ENCODE results near the gene SHISA5. TPM values are rescaled to one million over a fixed set of nuclear protein-coding genes. Genes with fewer than 3 reads are reported as not detected.

SHISA5 gene
- total RNA-seq, 1 donor from 2014 or later, result 92.5 TPM

DNA sequence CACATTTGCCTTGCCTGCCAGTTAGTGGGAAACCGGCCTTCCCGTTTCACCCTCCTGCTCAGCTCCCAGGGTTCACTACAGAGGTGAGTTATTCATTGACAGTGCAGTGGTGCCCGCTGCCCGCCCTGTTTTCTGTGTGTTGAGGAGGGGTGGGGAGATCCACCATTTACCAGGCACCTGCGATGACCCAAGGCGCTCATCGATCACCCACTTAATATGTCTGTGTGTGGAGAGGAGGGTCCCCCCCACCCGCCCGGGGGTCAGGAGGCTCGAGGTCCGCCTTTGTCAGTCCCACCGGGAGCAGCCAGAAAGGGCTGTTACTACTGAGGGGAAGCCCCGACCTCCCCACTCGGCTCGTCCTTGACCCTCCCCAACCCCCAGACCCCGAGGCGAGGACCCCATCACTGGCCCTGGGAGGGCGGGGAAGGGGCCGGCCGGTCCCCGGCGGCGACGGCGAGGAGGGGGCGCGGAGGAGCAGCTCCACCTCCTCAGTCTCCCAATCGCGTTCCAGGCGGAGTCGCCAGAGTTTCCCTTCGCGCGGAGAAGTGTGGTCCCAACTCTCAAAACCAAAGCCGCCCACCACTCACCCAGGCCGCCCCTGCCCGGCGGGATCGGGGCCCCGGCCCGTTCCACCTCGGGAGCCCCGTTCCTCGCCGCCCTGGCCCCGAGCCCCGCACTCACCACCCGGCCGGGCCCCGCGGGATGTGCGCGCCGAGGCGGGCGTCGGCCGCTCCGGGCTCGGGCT is 75.2 kb downstream of the SHISA5 start:
- H3K27ac Mint-ChIP-seq, result no peak overlapping the region
- peaks cover 13% of the 10 kb centered on the region for H3K36me3 Mint-ChIP-seq (ENCODE audit: low read depth)
- peaks cover 16% of the 10 kb centered on the region for H3K27me3 Mint-ChIP-seq (ENCODE audit: insufficient read depth)
- intact Hi-C loops (cut with micrococcal nuclease), result no loop called here
- H3K4me1 Mint-ChIP-seq (ENCODE audit: low read depth), result peaks cover 20% of the 10 kb centered on the region
- H3K9me3 Mint-ChIP-seq, result no peaks in the 10 kb centered on the region
- peak overlapping the region; percentile 65 for H3K4me3 Mint-ChIP-seq
- DNase-seq (ENCODE audit: low spot score), result no peak

GRCh38 chr3:48428088-48428571 is 75.8 kb downstream of the SHISA5 start:
- peak overlapping the region; percentile 65 for H3K4me3 Mint-ChIP-seq
- H3K4me1 Mint-ChIP-seq (ENCODE audit: low read depth), result peaks cover 20% of the 10 kb centered on the region
- no peaks in the 10 kb centered on the region for H3K9me3 Mint-ChIP-seq
- no peak overlapping the region for H3K27ac Mint-ChIP-seq
- H3K27me3 Mint-ChIP-seq (ENCODE audit: insufficient read depth), result peaks cover 18% of the 10 kb centered on the region
- peaks cover 13% of the 10 kb centered on the region for H3K36me3 Mint-ChIP-seq (ENCODE audit: low read depth)
- intact Hi-C loops (cut with micrococcal nuclease), result no loop called here
- DNase-seq (ENCODE audit: low spot score), result no peak

GRCh38 chr3:48427630-48427962 is 76.4 kb downstream of the SHISA5 start:
- peaks cover 19% of the 10 kb centered on the region for H3K27me3 Mint-ChIP-seq (ENCODE audit: insufficient read depth)
- peak overlapping the region; percentile 65 for H3K4me3 Mint-ChIP-seq

GRCh38 chr3:48426944-48427629 is 76.9 kb downstream of the SHISA5 start:
- no peaks in the 10 kb centered on the region for H3K9me3 Mint-ChIP-seq
- H3K27ac Mint-ChIP-seq, result no peak overlapping the region
- H3K4me3 Mint-ChIP-seq, result no peak overlapping the region
- peaks cover 20% of the 10 kb centered on the region for H3K4me1 Mint-ChIP-seq (ENCODE audit: low read depth)
- H3K36me3 Mint-ChIP-seq (ENCODE audit: low read depth), result peaks cover 9% of the 10 kb centered on the region
- intact Hi-C loops (cut with micrococcal nuclease), result no loop called here
- peaks cover 19% of the 10 kb centered on the region for H3K27me3 Mint-ChIP-seq (ENCODE audit: insufficient read depth)
- DNase-seq (ENCODE audit: low spot score), result no peak

More at GRCh38 chr3:48427630-48427962, 76.4 kb downstream of the SHISA5 start:
- H3K27ac Mint-ChIP-seq, result no peak overlapping the region
- peaks cover 20% of the 10 kb centered on the region for H3K4me1 Mint-ChIP-seq (ENCODE audit: low read depth)
- H3K9me3 Mint-ChIP-seq, result no peaks in the 10 kb centered on the region
- H3K36me3 Mint-ChIP-seq (ENCODE audit: low read depth), result peaks cover 13% of the 10 kb centered on the region
- no peak for DNase-seq (ENCODE audit: low spot score)
- intact Hi-C loops (cut with micrococcal nuclease), result no loop called here

GRCh38 chr3:48426401-48426909 is 77.5 kb downstream of the SHISA5 start:
- peaks cover 16% of the 10 kb centered on the region for H3K4me1 Mint-ChIP-seq (ENCODE audit: low read depth)
- H3K27me3 Mint-ChIP-seq (ENCODE audit: insufficient read depth), result peaks cover 19% of the 10 kb centered on the region
- H3K4me3 Mint-ChIP-seq, result no peak overlapping the region
- H3K36me3 Mint-ChIP-seq (ENCODE audit: low read depth), result peaks cover 5% of the 10 kb centered on the region
- H3K27ac Mint-ChIP-seq, result no peak overlapping the region
- DNase-seq (ENCODE audit: low spot score), result no peak
- no peaks in the 10 kb centered on the region for H3K9me3 Mint-ChIP-seq
- intact Hi-C loops (cut with micrococcal nuclease), result no loop called here

- H3K36me3 Mint-ChIP-seq (ENCODE audit: low read depth), result no peaks in the 10 kb centered on the region
- intact Hi-C loops (cut with micrococcal nuclease), result no loop called here
- peaks cover 4% of the 10 kb centered on the region for H3K4me1 Mint-ChIP-seq (ENCODE audit: low read depth)
- DNase-seq (ENCODE audit: low spot score), result no peak
- H3K9me3 Mint-ChIP-seq, result no peaks in the 10 kb centered on the region
- no peak overlapping the region for H3K27ac Mint-ChIP-seq
- H3K27me3 Mint-ChIP-seq (ENCODE audit: insufficient read depth), result peaks cover 19% of the 10 kb centered on the region
- H3K4me3 Mint-ChIP-seq, result no peak overlapping the region
Observed at GRCh38 chr3:48425281-48425812, 78.6 kb downstream of the SHISA5 start.

GRCh38 chr3:48423883-48424695 is 79.9 kb downstream of the SHISA5 start:
- Mint-ChIP-seq H3K36me3 (ENCODE audit: low read depth) (no peaks in the 10 kb centered on the region), H3K27ac (no peak overlapping the region), H3K9me3 (no peaks in the 10 kb centered on the region), H3K4me3 (no peak overlapping the region), H3K27me3 (ENCODE audit: insufficient read depth) (peaks cover 19% of the 10 kb centered on the region), H3K4me1 (ENCODE audit: low read depth) (no peaks in the 10 kb centered on the region)
- no peak for DNase-seq (ENCODE audit: low spot score)
- intact Hi-C loops (cut with micrococcal nuclease), result no loop called here

GRCh38 chr3:48423241-48423882 is 80.6 kb downstream of the SHISA5 start:
- H3K9me3 Mint-ChIP-seq, result no peaks in the 10 kb centered on the region
- H3K4me3 Mint-ChIP-seq, result no peak overlapping the region
- H3K27ac Mint-ChIP-seq, result peak overlapping the region; percentile 44
- peaks cover 18% of the 10 kb centered on the region for H3K27me3 Mint-ChIP-seq (ENCODE audit: insufficient read depth)
- H3K4me1 Mint-ChIP-seq (ENCODE audit: low read depth), result no peaks in the 10 kb centered on the region
- intact Hi-C loops (cut with micrococcal nuclease), result no loop called here
- DNase-seq (ENCODE audit: low spot score), result no peak
- H3K36me3 Mint-ChIP-seq (ENCODE audit: low read depth), result no peaks in the 10 kb centered on the region

- H3K4me1 Mint-ChIP-seq (ENCODE audit: low read depth), result no peaks in the 10 kb centered on the region
- no peaks in the 10 kb centered on the region for H3K9me3 Mint-ChIP-seq
- H3K36me3 Mint-ChIP-seq (ENCODE audit: low read depth), result no peaks in the 10 kb centered on the region
- intact Hi-C loops (cut with micrococcal nuclease), result no loop called here
- peaks cover 12% of the 10 kb centered on the region for H3K27me3 Mint-ChIP-seq (ENCODE audit: insufficient read depth)
- H3K4me3 Mint-ChIP-seq, result no peak overlapping the region
- no peak overlapping the region for H3K27ac Mint-ChIP-seq
- no peak for DNase-seq (ENCODE audit: low spot score)
Observed at GRCh38 chr3:48422681-48423080, 81.3 kb downstream of the SHISA5 start.

- H3K4me1 Mint-ChIP-seq (ENCODE audit: low read depth), result no peaks in the 10 kb centered on the region
- H3K9me3 Mint-ChIP-seq, result no peaks in the 10 kb centered on the region
- no peak for DNase-seq (ENCODE audit: low spot score)
- intact Hi-C loops (cut with micrococcal nuclease), result no loop called here
- H3K4me3 Mint-ChIP-seq, result no peak overlapping the region
- peaks cover 8% of the 10 kb centered on the region for H3K27me3 Mint-ChIP-seq (ENCODE audit: insufficient read depth)
- no peak overlapping the region for H3K27ac Mint-ChIP-seq
- H3K36me3 Mint-ChIP-seq (ENCODE audit: low read depth), result no peaks in the 10 kb centered on the region
Observed at GRCh38 chr3:48422272-48422671, 81.7 kb downstream of the SHISA5 start.

- DNase-seq (ENCODE audit: low spot score), result no peak
- peaks cover 3% of the 10 kb centered on the region for H3K27me3 Mint-ChIP-seq (ENCODE audit: insufficient read depth)
- intact Hi-C loops (cut with micrococcal nuclease), result no loop called here
Observed at GRCh38 chr3:48420561-48420960, 83.4 kb downstream of the SHISA5 start.

GRCh38 chr3:48419597-48419996 is 84.4 kb downstream of the SHISA5 start:
- no peaks in the 10 kb centered on the region for H3K4me1 Mint-ChIP-seq (ENCODE audit: low read depth)
- H3K27ac Mint-ChIP-seq, result no peak overlapping the region
- no peaks in the 10 kb centered on the region for H3K9me3 Mint-ChIP-seq
- intact Hi-C loops (cut with micrococcal nuclease), result no loop called here
- peaks cover 3% of the 10 kb centered on the region for H3K27me3 Mint-ChIP-seq (ENCODE audit: insufficient read depth)
- no peak overlapping the region for H3K4me3 Mint-ChIP-seq
- H3K36me3 Mint-ChIP-seq (ENCODE audit: low read depth), result no peaks in the 10 kb centered on the region
- no peak for DNase-seq (ENCODE audit: low spot score)

More at GRCh38 chr3:48420561-48420960, 83.4 kb downstream of the SHISA5 start:
- no peaks in the 10 kb centered on the region for H3K36me3 Mint-ChIP-seq (ENCODE audit: low read depth)
- no peak overlapping the region for H3K4me3 Mint-ChIP-seq
- H3K27ac Mint-ChIP-seq, result no peak overlapping the region
- H3K4me1 Mint-ChIP-seq (ENCODE audit: low read depth), result no peaks in the 10 kb centered on the region
- no peaks in the 10 kb centered on the region for H3K9me3 Mint-ChIP-seq

All from activated T-helper 1 cell treated with anti-CD3 and anti-CD28 coated beads, Interleukin-12 subunit alpha, Interleukin-12 subunit beta, Interleukin-2, Interleukin-4 antibody, amounts not matched to agents 30 ng/mL and 10 ng/mL and 1 ng/mL, durations not matched to agents 14 hours and 24 hours and 36 hours (primary cell).